Naive thymus-derived CD4-positive, alpha-beta T cell (primary cell): Measurements from ENCODE around the gene ACOX3. TPM values are rescaled to one million over a fixed set of nuclear protein-coding genes. Genes with fewer than 3 reads are reported as not detected.
"Not testable (repeated sequence)": the region's sequence is repeated elsewhere in the genome, so short reads cannot be mapped to it uniquely, and the experiment has no call there.

Experiments
- ATAC-seq: fragments of 150-1000 bp; cut with Tn5 transposase; 2 replicates; pipeline ENCODE4 v1.10.0; 2021; ENCODE audit warnings: mild to moderate bottlenecking, moderate library complexity
- CTCF ChIA-PET: fragments of 350-600 bp; sonication (Branson Sonifier 250); formaldehyde crosslinking; loops from one replicate; lab custom pipeline; 2021; ENCODE audit warnings: antibody characterized with exemption; lab: Charles Lee
- POLR2A ChIA-PET: fragments of 350-600 bp; sonication (Branson Sonifier 250); formaldehyde crosslinking; loops from one replicate; lab custom pipeline; 2021; ENCODE audit warnings: antibody characterized with exemption, inconsistent platforms; lab: Charles Lee
- DNase-seq, 9 donors: peaks; one replicate each; pipeline versions ENCODE4 v3.0.0 to v3.0.0-alpha.2; 2020 to 2022; ENCODE audit warnings: mixed read lengths in 1 of 9
- H3K27ac ChIP-seq: one replicate; pipeline ENCODE4 v1.7.0; 2013; ENCODE audit warnings: mild to moderate bottlenecking, low read depth, low read length, moderate library complexity
- H3K27me3 ChIP-seq, 2 donors: one replicate each; pipeline ENCODE4 v1.7.0; 2013; ENCODE audit warnings: low read length in 2 of 2, mild to moderate bottlenecking in 2 of 2, moderate library complexity in 2 of 2; ENCODE audit not compliant: control insufficient read depth in 2 of 2, insufficient read depth in 2 of 2
- H3K36me3 ChIP-seq, 3 experiments: 1 replicate in 2 of 3; 2 replicates in 1 of 3; pipeline ENCODE4 v1.7.0; 2013; ENCODE audit warnings: low read length in 3 of 3, mild to moderate bottlenecking in 3 of 3, moderate library complexity in 1 of 3; ENCODE audit not compliant: insufficient read depth in 3 of 3, control insufficient read depth in 2 of 3
- H3K4me1 ChIP-seq, 2 donors: one replicate each; pipeline ENCODE4 v1.7.0; 2013; ENCODE audit warnings: low read length in 2 of 2, mild to moderate bottlenecking in 2 of 2, moderate library complexity in 1 of 2; ENCODE audit not compliant: control insufficient read depth in 2 of 2, insufficient read depth in 2 of 2
- H3K4me3 ChIP-seq: 2 replicates; pipeline ENCODE4 v1.7.0; 2013; ENCODE audit warnings: mild to moderate bottlenecking, low read length
- H3K9me3 ChIP-seq, 3 experiments: 1 replicate in 2 of 3; 2 replicates in 1 of 3; pipeline ENCODE4 v1.7.0; 2013; ENCODE audit warnings: low read length in 3 of 3; ENCODE audit not compliant: control insufficient read depth in 2 of 3
- H3K27ac Mint-ChIP-seq, 9 donors: one replicate each; pipeline ENCODE4 v1.8.0; 2020 to 2022; ENCODE audit warnings: mixed read lengths in 9 of 9, mild to moderate bottlenecking in 8 of 9, moderate library complexity in 5 of 9, inconsistent platforms in 2 of 9
- H3K27me3 Mint-ChIP-seq, 5 donors: one replicate each; pipeline ENCODE4 v1.8.0; 2021 to 2022; ENCODE audit warnings: mixed read lengths in 5 of 5, mild to moderate bottlenecking in 1 of 5
- H3K36me3 Mint-ChIP-seq, 5 donors: one replicate each; pipeline ENCODE4 v1.8.0; 2020 to 2022; ENCODE audit warnings: mixed read lengths in 5 of 5, mild to moderate bottlenecking in 3 of 5, inconsistent platforms in 1 of 5
- H3K4me1 Mint-ChIP-seq, 7 donors: one replicate each; pipeline ENCODE4 v1.8.0; 2020 to 2022; ENCODE audit warnings: mixed read lengths in 7 of 7, mild to moderate bottlenecking in 3 of 7, inconsistent platforms in 1 of 7
- H3K4me3 Mint-ChIP-seq, 10 donors: one replicate each; pipeline ENCODE4 v1.8.0; 2020 to 2022; ENCODE audit warnings: mild to moderate bottlenecking in 10 of 10, mixed read lengths in 10 of 10, moderate library complexity in 6 of 10, inconsistent platforms in 2 of 10
- H3K9me3 Mint-ChIP-seq, 11 donors: one replicate each; pipeline ENCODE4 v1.8.0; 2020 to 2022; ENCODE audit warnings: mixed read lengths in 11 of 11, mild to moderate bottlenecking in 4 of 11, inconsistent platforms in 1 of 11, moderate library complexity in 1 of 11
- intact Hi-C, 2 donors: fragments of 100-400 bp; cut with micrococcal nuclease; formaldehyde crosslinking; loops; one replicate each; pipeline ENCODE4 v1.15.1; 2023
- polyA plus RNA-seq, 2 donors: library from polyadenylated mRNA; unstranded; fragments of 300-500 nt; fragmentation: Illumina TruSeq; gene quantifications; one replicate each; pipeline ENCODE4 v1.2.3, GENCODE V29; 2021
- total RNA-seq, 6 experiments: library from RNA in 5 of 6; stranded (reverse) in 5 of 6; gene quantifications; 1 replicate in 5 of 6; 2 replicates in 1 of 6; pipeline ENCODE4 v1.2.3 and lab custom pipeline; 2021 to 2026

The ACOX3 gene
- total and polyA plus RNA-seq, 7 experiments from 2014 or later: 10.9 to 20.5 (median 16.1) TPM

GRCh38 chr4:8387615-8388527 lies 52.7 kb downstream of the ACOX3 start:
- POLR2A ChIA-PET: no interaction called here
- H3K4me3 ChIP-seq: no peak overlapping the region
- CTCF ChIA-PET: no interaction called here
- ATAC-seq: no peak
- no peak overlapping the region for H3K27ac Mint-ChIP-seq
- intact Hi-C loops: no loop called here
- peaks cover 0 to 3% (median 0%) of the 10 kb centered on the region in 7 donors for H3K4me1 Mint-ChIP-seq
- H3K9me3 Mint-ChIP-seq: no peaks in the 10 kb centered on the region
- no peak overlapping the region for H3K4me3 Mint-ChIP-seq
- peaks cover 0 to 48% (median 0%) of the 10 kb centered on the region in 3 experiments for H3K36me3 ChIP-seq
- H3K27me3 ChIP-seq: no peaks in the 10 kb centered on the region
- no peaks in the 10 kb centered on the region for H3K4me1 ChIP-seq
- no peaks in the 10 kb centered on the region for H3K9me3 ChIP-seq
- no peak for DNase-seq
- no peak overlapping the region for H3K27ac ChIP-seq
- no peaks in the 10 kb centered on the region for H3K27me3 Mint-ChIP-seq
- peaks cover 0 to 53% (median 7%) of the 10 kb centered on the region in 5 donors for H3K36me3 Mint-ChIP-seq

GRCh38 chr4:8387194-8387593 lies 53.3 kb downstream of the ACOX3 start:
- no peaks in the 10 kb centered on the region for H3K9me3 Mint-ChIP-seq
- H3K36me3 Mint-ChIP-seq: peaks cover 0 to 46% (median 7%) of the 10 kb centered on the region in 5 donors
- peaks cover 0 to 3% (median 0%) of the 10 kb centered on the region in 7 donors for H3K4me1 Mint-ChIP-seq
- no peak for ATAC-seq
- Histone ChIP-seq H3K4me3 (no peak overlapping the region), H3K36me3 (peaks cover 0 to 41% (median 0%) of the 10 kb centered on the region in 3 experiments), H3K9me3 (no peaks in the 10 kb centered on the region), H3K4me1 (no peaks in the 10 kb centered on the region), H3K27ac (no peak overlapping the region), H3K27me3 (no peaks in the 10 kb centered on the region)
- H3K27ac Mint-ChIP-seq: no peak overlapping the region
- ChIA-PET CTCF (interaction anchor here (1.0 kb wide), 1 partner anchor 15 kb away, joined by 3 read pairs; no protein-coding TSS in a partner anchor), POLR2A (no interaction called here)
- H3K4me3 Mint-ChIP-seq: no peak overlapping the region
- intact Hi-C loops: no loop called here
- H3K27me3 Mint-ChIP-seq: no peaks in the 10 kb centered on the region
- no peak for DNase-seq

GRCh38 chr4:8386731-8387130 lies 53.8 kb downstream of the ACOX3 start:
- H3K4me1 Mint-ChIP-seq: peaks cover 0 to 3% (median 0%) of the 10 kb centered on the region in 7 donors
- POLR2A ChIA-PET: no interaction called here
- no peak overlapping the region for H3K27ac ChIP-seq
- no peak overlapping the region for H3K4me3 Mint-ChIP-seq
- CTCF ChIA-PET: interaction anchor here (1.0 kb wide), 1 partner anchor 16 kb away, joined by 3 read pairs; no protein-coding TSS in a partner anchor
- no peaks in the 10 kb centered on the region for H3K27me3 ChIP-seq
- DNase-seq: no peak
- intact Hi-C loops: no loop called here
- H3K9me3 ChIP-seq: no peaks in the 10 kb centered on the region
- peaks cover 0 to 42% (median 7%) of the 10 kb centered on the region in 5 donors for H3K36me3 Mint-ChIP-seq
- H3K27me3 Mint-ChIP-seq: no peaks in the 10 kb centered on the region
- no peak overlapping the region for H3K4me3 ChIP-seq
- ATAC-seq: no peak
- H3K9me3 Mint-ChIP-seq: no peaks in the 10 kb centered on the region
- peaks cover 0 to 37% (median 0%) of the 10 kb centered on the region in 3 experiments for H3K36me3 ChIP-seq
- no peaks in the 10 kb centered on the region for H3K4me1 ChIP-seq
- no peak overlapping the region for H3K27ac Mint-ChIP-seq

GRCh38 chr4:8386131-8386530 lies 54.4 kb downstream of the ACOX3 start:
- not testable (repeated sequence) for ATAC-seq

GRCh38 chr4:8385611-8386010 lies 54.9 kb downstream of the ACOX3 start:
- peaks cover 0 to 39% (median 4%) of the 10 kb centered on the region in 5 donors for H3K36me3 Mint-ChIP-seq
- peak overlapping the region in 1 of 9 donors; percentile 69 for H3K27ac Mint-ChIP-seq
- no peaks in the 10 kb centered on the region for H3K27me3 ChIP-seq
- H3K4me1 ChIP-seq: no peaks in the 10 kb centered on the region
- ChIA-PET POLR2A (no interaction called here), CTCF (no interaction called here)
- no peak for DNase-seq
- H3K36me3 ChIP-seq: peaks cover 0 to 39% (median 0%) of the 10 kb centered on the region in 3 experiments
- no peak overlapping the region for H3K27ac ChIP-seq
- H3K4me3 ChIP-seq: no peak overlapping the region
- no peaks in the 10 kb centered on the region for H3K9me3 ChIP-seq
- ATAC-seq: no peak
- H3K9me3 Mint-ChIP-seq: no peaks in the 10 kb centered on the region
- no peak overlapping the region for H3K4me3 Mint-ChIP-seq
- intact Hi-C loops: no loop called here
- no peaks in the 10 kb centered on the region for H3K27me3 Mint-ChIP-seq
- peaks cover 0 to 3% (median 0%) of the 10 kb centered on the region in 7 donors for H3K4me1 Mint-ChIP-seq

More at GRCh38 chr4:8386131-8386530, 54.4 kb downstream of the ACOX3 start:
- intact Hi-C loops, H3K27ac ChIP-seq, DNase-seq, H3K4me3 ChIP-seq, H3K27me3 Mint-ChIP-seq, H3K4me1 Mint-ChIP-seq, H3K27me3 ChIP-seq, H3K4me3 Mint-ChIP-seq, H3K9me3 ChIP-seq, H3K4me1 ChIP-seq, H3K9me3 Mint-ChIP-seq, H3K27ac Mint-ChIP-seq, POLR2A ChIA-PET: not testable (repeated sequence)
- H3K36me3 ChIP-seq: peaks cover 0 to 36% (median 0%) of the 10 kb centered on the region in 3 experiments
- CTCF ChIA-PET: interaction anchor here (1.0 kb wide), 1 partner anchor 16 kb away, joined by 3 read pairs; no protein-coding TSS in a partner anchor
- H3K36me3 Mint-ChIP-seq: peaks cover 0 to 45% (median 6%) of the 10 kb centered on the region in 5 donors

- Histone ChIP-seq H3K27ac (no peak overlapping the region), H3K27me3 (no peaks in the 10 kb centered on the region), H3K4me3 (no peak overlapping the region), H3K36me3 (peaks cover 0 to 39% (median 0%) of the 10 kb centered on the region in 3 experiments), H3K4me1 (no peaks in the 10 kb centered on the region), H3K9me3 (no peaks in the 10 kb centered on the region)
- Mint-ChIP-seq H3K27ac (peak overlapping the region in 2 of 9 donors; percentile 12 to 69), H3K4me3 (no peak overlapping the region), H3K36me3 (peaks cover 0 to 36% (median 4%) of the 10 kb centered on the region in 5 donors), H3K4me1 (peaks cover 0 to 3% (median 0%) of the 10 kb centered on the region in 7 donors), H3K9me3 (no peaks in the 10 kb centered on the region), H3K27me3 (no peaks in the 10 kb centered on the region)
- POLR2A ChIA-PET: no interaction called here
- no peak for ATAC-seq
- no peak for DNase-seq
- intact Hi-C loops: no loop called here
- CTCF ChIA-PET: no interaction called here
Observed at GRCh38 chr4:8385106-8385505, 55.4 kb downstream of the ACOX3 start.
